ENCODE data around the gene DDX55. TPM values are rescaled to one million over a fixed set of nuclear protein-coding genes. Genes with fewer than 3 reads are reported as not detected.
A peak's percentile ranks its signal among the peaks of the same experiment; 100 is the strongest.

Gene DDX55
- total and polyA plus RNA-seq, 2 of the 13 experiments (the other 11 are each of a cell fraction or from before 2014, with no cell fraction given), result 22.2 to 37.0 TPM

GRCh38 chr12:123601602-123602489 is at the start of gene DDX55 (continued):
- TF ChIP-seq TFDP1 (CRISPR knock-in tag; IDR thresholded peaks at IDR 0.05; ENCODE audit: borderline replicate concordance) (peak; percentile 96), ZNF749 (CRISPR knock-in tag; IDR thresholded peaks at IDR 0.05; ENCODE audit: borderline replicate concordance) (peak; percentile 60; the same call in 1 of the 2 replicates), ZBTB39 (CRISPR knock-in tag; IDR thresholded peaks at IDR 0.05) (peak; percentile 70), ZNF101 (CRISPR knock-in tag; IDR thresholded peaks at IDR 0.05; ENCODE audit: borderline replicate concordance, low read depth) (peak; percentile 77; the same call in 1 of the 2 replicates), NFAT5 (CRISPR knock-in tag; IDR thresholded peaks at IDR 0.05) (peak; percentile 50; the same call in 1 of the 2 replicates), ZNF678 (CRISPR knock-in tag; IDR thresholded peaks at IDR 0.05) (peak; percentile 79; the same call in 1 of the 2 replicates), FOXP1 (IDR thresholded peaks at IDR 0.05) (no peak), FOXP1 (CRISPR knock-in tag; IDR thresholded peaks at IDR 0.05) (peak; percentile 25; the same call in 1 of the 2 replicates), GABPB1 (CRISPR knock-in tag; IDR thresholded peaks at IDR 0.05) (peak; percentile 100), NFRKB (IDR thresholded peaks at IDR 0.05) (no peak), NCOR1 (IDR thresholded peaks at IDR 0.05; ENCODE audit: borderline replicate concordance, low read length) (no peak), FOXP4 (CRISPR knock-in tag; IDR thresholded peaks at IDR 0.05) (peak; percentile 75; the same call in 1 of the 2 replicates), RBM39 (IDR thresholded peaks at IDR 0.05; ENCODE audit: low read depth, low read length, poor library complexity, severe bottlenecking) (peak; percentile 89), SMYD3 (CRISPR knock-in tag; IDR thresholded peaks at IDR 0.05) (no peak)
- TF ChIP-seq, protein P1, sequence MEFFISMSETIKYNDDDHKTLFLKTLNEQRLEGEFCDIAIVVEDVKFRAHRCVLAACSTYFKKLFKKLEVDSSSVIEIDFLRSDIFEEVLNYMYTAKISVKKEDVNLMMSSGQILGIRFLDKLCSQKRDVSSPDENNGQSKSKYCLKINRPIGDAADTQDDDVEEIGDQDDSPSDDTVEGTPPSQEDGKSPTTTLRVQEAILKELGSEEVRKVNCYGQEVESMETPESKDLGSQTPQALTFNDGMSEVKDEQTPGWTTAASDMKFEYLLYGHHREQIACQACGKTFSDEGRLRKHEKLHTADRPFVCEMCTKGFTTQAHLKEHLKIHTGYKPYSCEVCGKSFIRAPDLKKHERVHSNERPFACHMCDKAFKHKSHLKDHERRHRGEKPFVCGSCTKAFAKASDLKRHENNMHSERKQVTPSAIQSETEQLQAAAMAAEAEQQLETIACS (CRISPR knock-in tag; IDR thresholded peaks at IDR 0.05), result peak; percentile 89

All from HepG2 (cell line).